Measurements from ENCODE around the gene ZNF669. TPM values are rescaled to one million over a fixed set of nuclear protein-coding genes. Genes with fewer than 3 reads are reported as not detected.
"Not testable (repeated sequence)": the region's sequence is repeated elsewhere in the genome, so short reads cannot be mapped to it uniquely, and the experiment has no call there.

Gene ZNF669
- total RNA-seq, 2 donors from 2014 or later = 2.9 to 5.9 TPM

GRCh38 chr1:247131236-247131635 is 27.1 kb upstream of the ZNF669 start:
- ATAC-seq (no peak), DNase-seq (no peak)
- Histone ChIP-seq H3K27ac (no peak overlapping the region), H3K4me1 (peaks cover 5% of the 10 kb centered on the region), H3K36me3 (replicated peaks in 1 of 2; ENCODE audit: insufficient read depth in 1 of 2, low read depth in 2 of 2) (no peaks in the 10 kb centered on the region), H3K27me3 (no peaks in the 10 kb centered on the region), H3K9me3 (peaks cover 0 to 16% (median 0%) of the 10 kb centered on the region in 3 donors), H3K4me3 (no peak overlapping the region)
- intact Hi-C loops (cut with DNase I) = no loop called here
- TF ChIP-seq CTCF (IDR thresholded peaks at IDR 0.05) (no peak), POLR2A (IDR thresholded peaks at IDR 0.05) (no peak)
- WGBS, 2 donors = 94 to 97% methylated on average over 7 to 10 of the region's 10 CpGs

- Histone ChIP-seq H3K9me3 (peaks cover 0 to 11% (median 0%) of the 10 kb centered on the region in 3 donors), H3K27ac (peak overlapping the region in 1 of 4 donors; percentile 29)
- DNase-seq; ATAC-seq; H3K4me1 ChIP-seq; H3K36me3 ChIP-seq (replicated peaks in 1 of 2; ENCODE audit: insufficient read depth in 1 of 2, low read depth in 2 of 2); H3K4me3 ChIP-seq; H3K27me3 ChIP-seq: not testable (repeated sequence)
- intact Hi-C loops (cut with DNase I) = loop anchor here (10.0 kb wide), 1 partner anchor 47 kb away; the partner anchor contains the start of gene ZNF124
- WGBS, 2 donors = 28 to 37% methylated on average over 12 to 13 of the region's 18 CpGs
Observed at GRCh38 chr1:247127519-247128282, 23.5 kb upstream of the ZNF669 start.

- DNase-seq; H3K4me1 ChIP-seq; H3K4me3 ChIP-seq; H3K27ac ChIP-seq; H3K27me3 ChIP-seq; H3K36me3 ChIP-seq (replicated peaks in 1 of 2; ENCODE audit: insufficient read depth in 1 of 2, low read depth in 2 of 2): not testable (repeated sequence)
- H3K9me3 ChIP-seq = peaks cover 0 to 11% (median 0%) of the 10 kb centered on the region in 3 donors
- intact Hi-C loops (cut with DNase I) = loop anchor here (10.0 kb wide), 1 partner anchor 48 kb away; the partner anchor contains the start of gene ZNF124
- peak; percentile 76 for ATAC-seq
- WGBS, 2 donors = no CpG with 5 or more reads among the region's 46 CpGs
Observed at GRCh38 chr1:247126601-247127000, 22.4 kb upstream of the ZNF669 start.

- H3K27ac ChIP-seq; H3K27me3 ChIP-seq; H3K4me1 ChIP-seq; H3K36me3 ChIP-seq (replicated peaks in 1 of 2; ENCODE audit: insufficient read depth in 1 of 2, low read depth in 2 of 2); DNase-seq; H3K4me3 ChIP-seq; H3K9me3 ChIP-seq: not testable (repeated sequence)
- intact Hi-C loops (cut with DNase I) = loop anchor here (10.0 kb wide), 1 partner anchor 49 kb away; the partner anchor contains the start of gene ZNF124
- no CpG with 5 or more reads among the region's 25 CpGs for WGBS, 2 donors
- peak; percentile 99 for ATAC-seq
Observed at GRCh38 chr1:247126166-247126565, 22.0 kb upstream of the ZNF669 start.

- intact Hi-C loops (cut with DNase I) = loop anchor here (10.0 kb wide), 1 partner anchor 53 kb away; the partner anchor contains the start of gene ZNF124
- ATAC-seq (no peak), DNase-seq (no peak)
- no peak for TF ChIP-seq POLR2A (IDR thresholded peaks at IDR 0.05)
- TF ChIP-seq CTCF (IDR thresholded peaks at IDR 0.05) = no peak
- no peak overlapping the region for H3K27ac ChIP-seq
- H3K36me3 ChIP-seq (replicated peaks in 1 of 2; ENCODE audit: insufficient read depth in 1 of 2, low read depth in 2 of 2) = no peaks in the 10 kb centered on the region
- 59 to 63% methylated on average over 6 of the region's 6 CpGs for WGBS, 2 donors
- no peak overlapping the region for H3K4me3 ChIP-seq
- no peaks in the 10 kb centered on the region for H3K27me3 ChIP-seq
- H3K9me3 ChIP-seq = no peaks in the 10 kb centered on the region
- H3K4me1 ChIP-seq = no peaks in the 10 kb centered on the region
Observed at GRCh38 chr1:247121382-247121781, 17.2 kb upstream of the ZNF669 start.

- H3K4me3 ChIP-seq; DNase-seq; H3K9me3 ChIP-seq; H3K27ac ChIP-seq; ATAC-seq; H3K4me1 ChIP-seq; H3K27me3 ChIP-seq; H3K36me3 ChIP-seq (replicated peaks in 1 of 2; ENCODE audit: insufficient read depth in 1 of 2, low read depth in 2 of 2): not testable (repeated sequence)
- intact Hi-C loops (cut with DNase I) = loop anchor here (10.0 kb wide), 1 partner anchor 54 kb away; the partner anchor contains the start of gene ZNF124
- WGBS, 2 donors = 76 to 87% methylated on average over 3 to 4 of the region's 4 CpGs
Observed at GRCh38 chr1:247120408-247120668, 16.2 kb upstream of the ZNF669 start.
